Epithelial cell of esophagus (primary cell): ENCODE results near the gene GNB1L.
"Not testable (repeated sequence)": the region's sequence is repeated elsewhere in the genome, so short reads cannot be mapped to it uniquely, and the experiment has no call there.

Source experiments
- DNase-seq: peaks from one replicate; pipeline ENCODE4 v3.0.0; 2010; ENCODE audit warnings: low read depth
- H3K4me3 ChIP-seq: 2 replicates; pipeline ENCODE4 v1.5.1; 2011; ENCODE audit warnings: mild to moderate bottlenecking, low read length, control low read depth
- TF ChIP-seq, protein P1 (sequence below): IDR thresholded peaks from 2 replicates; pipeline ENCODE4 v1.5.1; 2011; ENCODE audit warnings: low read depth, mild to moderate bottlenecking, low read length, control low read depth, inconsistent platforms; ENCODE audit not compliant: insufficient read depth; ENCODE audit errors: missing control alignments

GNB1L gene

DNA sequence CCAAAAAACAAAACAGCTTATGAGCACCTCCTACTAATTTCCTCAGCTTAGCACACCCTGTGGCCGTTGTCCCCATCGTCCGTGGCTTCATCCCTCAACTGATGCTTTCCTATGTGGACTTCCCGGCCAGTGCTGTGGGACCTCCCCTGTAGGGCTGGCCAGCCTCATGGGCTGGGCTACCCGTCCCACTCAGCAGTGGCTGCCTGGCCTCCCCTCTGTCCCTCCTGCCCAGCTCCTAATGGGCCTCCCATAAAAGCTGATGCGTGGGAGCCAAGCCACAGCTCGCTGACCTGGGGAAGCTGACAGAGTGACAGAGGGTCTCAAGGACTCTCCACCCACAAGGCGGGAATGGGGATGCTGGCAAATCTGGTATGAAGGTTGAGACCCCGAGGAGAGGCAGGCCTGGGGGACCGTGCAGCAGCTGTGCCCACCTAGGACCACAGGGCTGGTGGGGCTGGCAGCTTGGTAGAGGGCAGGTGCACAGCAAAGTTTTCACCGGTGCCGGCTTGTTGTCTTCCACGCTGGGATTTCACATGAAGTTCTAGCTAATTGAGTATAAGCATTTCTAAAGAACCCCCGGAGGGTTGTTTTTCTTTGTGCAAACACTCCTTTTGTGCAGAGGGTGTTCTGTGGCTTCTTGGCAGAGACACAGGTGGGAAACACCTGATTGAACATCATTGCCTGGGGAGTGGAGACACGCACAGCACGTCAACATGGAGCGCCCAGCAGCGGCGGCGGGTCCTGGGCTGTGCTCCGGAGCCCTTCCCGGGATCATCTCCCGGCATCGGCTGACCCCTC is 70.9 kb downstream of the GNB1L start:
- TF ChIP-seq, protein P1, sequence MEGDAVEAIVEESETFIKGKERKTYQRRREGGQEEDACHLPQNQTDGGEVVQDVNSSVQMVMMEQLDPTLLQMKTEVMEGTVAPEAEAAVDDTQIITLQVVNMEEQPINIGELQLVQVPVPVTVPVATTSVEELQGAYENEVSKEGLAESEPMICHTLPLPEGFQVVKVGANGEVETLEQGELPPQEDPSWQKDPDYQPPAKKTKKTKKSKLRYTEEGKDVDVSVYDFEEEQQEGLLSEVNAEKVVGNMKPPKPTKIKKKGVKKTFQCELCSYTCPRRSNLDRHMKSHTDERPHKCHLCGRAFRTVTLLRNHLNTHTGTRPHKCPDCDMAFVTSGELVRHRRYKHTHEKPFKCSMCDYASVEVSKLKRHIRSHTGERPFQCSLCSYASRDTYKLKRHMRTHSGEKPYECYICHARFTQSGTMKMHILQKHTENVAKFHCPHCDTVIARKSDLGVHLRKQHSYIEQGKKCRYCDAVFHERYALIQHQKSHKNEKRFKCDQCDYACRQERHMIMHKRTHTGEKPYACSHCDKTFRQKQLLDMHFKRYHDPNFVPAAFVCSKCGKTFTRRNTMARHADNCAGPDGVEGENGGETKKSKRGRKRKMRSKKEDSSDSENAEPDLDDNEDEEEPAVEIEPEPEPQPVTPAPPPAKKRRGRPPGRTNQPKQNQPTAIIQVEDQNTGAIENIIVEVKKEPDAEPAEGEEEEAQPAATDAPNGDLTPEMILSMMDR, result no peak
- no peak overlapping the region for H3K4me3 ChIP-seq
- no peak for DNase-seq

DNA sequence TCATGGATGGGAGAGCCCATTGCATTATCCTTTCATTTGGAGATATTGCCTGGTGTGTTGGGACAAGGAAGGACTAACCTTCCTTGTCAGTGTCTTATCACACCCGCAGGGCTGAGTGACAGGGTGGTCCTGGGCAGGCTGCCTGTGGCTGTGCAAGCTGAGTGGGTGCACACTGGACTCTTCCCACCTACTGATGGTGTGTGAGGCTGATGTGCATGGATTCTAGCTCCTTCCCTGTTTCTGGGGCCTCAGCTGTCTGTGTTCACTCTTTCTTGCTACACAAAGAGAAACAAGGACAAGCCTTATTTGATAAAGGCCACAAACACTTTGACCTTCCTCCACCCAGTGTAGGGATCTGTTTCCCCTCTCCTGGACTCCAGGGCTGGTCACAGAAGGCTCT is 72.1 kb downstream of the GNB1L start:
- no peak overlapping the region for H3K4me3 ChIP-seq
- TF ChIP-seq, protein P1, result no peak
- no peak for DNase-seq

DNA sequence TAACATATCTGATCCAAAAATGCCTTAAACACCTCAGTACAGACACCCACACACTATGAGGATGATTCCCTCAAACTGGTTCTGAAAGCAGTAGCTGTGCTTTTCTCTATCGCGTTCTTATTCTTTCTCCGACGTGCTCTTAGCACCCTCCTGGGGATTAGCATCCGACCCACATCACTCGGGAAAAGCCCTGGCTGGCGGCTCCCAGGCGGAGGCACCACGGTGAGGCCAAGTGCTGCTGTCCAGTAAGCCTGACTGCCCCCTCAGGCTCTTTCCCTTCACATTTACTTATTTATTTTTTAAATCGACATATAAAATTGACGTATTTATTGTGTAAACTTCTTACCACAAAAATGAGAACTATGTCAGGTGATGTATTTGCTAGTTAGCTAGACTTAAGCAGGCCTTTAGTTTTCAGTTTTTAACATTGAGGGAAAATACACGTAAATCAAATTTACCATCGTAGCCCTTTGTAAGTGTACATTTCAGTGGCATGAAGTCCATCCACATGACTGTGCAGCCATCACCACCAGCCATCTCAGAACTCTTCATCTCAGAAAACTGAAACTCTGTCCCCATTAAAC is 74.9 kb downstream of the GNB1L start:
- H3K4me3 ChIP-seq, result no peak overlapping the region
- DNase-seq, result no peak
- TF ChIP-seq, protein P1, result no peak

- no peak overlapping the region for H3K4me3 ChIP-seq
- TF ChIP-seq, protein P1, result no peak
- no peak for DNase-seq
These were observed 75.7 kb downstream of the GNB1L start for GRCh38 chr22:19779011-19779421.

DNA sequence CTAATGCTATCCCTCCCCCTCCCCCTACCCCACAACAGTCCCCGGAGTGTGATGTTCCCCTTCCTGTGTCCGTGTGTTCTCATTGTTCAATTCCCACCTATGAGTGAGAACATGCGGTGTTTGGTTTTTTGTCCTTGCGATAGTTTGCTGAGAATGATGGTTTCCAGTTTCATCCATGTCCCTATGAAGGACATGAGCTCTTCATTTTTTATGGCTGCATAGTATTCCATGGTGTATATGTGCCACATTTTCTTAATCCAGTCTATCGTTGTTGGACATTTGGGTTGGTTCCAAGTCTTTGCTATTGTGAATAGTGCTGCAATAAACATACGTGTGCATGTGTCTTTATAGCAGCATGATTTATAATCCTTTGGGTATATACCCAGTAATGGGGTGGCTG is 77.5 kb downstream of the GNB1L start:
- DNase-seq, H3K4me3 ChIP-seq: not testable (repeated sequence)

DNA sequence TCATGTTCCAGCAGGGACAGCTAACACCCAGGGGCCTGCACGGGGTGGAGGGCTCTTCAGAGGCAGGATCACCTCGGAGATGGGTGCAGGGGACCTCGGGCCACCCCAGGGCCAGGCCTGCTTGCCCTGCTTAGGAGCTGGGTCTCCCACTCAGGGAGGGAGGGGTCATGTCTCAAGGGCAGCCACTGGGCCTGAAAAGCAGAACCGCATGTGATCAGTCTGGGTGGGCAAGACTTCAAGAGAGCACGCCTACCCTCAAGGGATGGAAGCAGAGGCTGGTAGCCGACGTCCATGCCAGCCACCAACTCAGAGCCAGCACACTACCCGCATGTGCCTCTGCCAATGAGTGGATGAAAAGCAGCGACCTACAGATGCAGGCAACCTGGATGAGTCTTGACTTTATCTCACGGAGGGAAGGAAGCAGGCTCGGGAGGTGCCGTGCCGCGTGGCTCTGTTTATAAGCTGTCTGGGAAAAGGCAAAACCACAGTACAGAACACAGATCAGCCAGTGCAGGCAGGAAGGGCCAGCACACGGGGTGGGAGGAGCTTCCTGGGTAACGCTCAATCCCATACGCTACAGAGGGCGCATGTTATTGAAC is 78.1 kb downstream of the GNB1L start:
- DNase-seq, result no peak
- TF ChIP-seq, protein P1, result no peak

DNA sequence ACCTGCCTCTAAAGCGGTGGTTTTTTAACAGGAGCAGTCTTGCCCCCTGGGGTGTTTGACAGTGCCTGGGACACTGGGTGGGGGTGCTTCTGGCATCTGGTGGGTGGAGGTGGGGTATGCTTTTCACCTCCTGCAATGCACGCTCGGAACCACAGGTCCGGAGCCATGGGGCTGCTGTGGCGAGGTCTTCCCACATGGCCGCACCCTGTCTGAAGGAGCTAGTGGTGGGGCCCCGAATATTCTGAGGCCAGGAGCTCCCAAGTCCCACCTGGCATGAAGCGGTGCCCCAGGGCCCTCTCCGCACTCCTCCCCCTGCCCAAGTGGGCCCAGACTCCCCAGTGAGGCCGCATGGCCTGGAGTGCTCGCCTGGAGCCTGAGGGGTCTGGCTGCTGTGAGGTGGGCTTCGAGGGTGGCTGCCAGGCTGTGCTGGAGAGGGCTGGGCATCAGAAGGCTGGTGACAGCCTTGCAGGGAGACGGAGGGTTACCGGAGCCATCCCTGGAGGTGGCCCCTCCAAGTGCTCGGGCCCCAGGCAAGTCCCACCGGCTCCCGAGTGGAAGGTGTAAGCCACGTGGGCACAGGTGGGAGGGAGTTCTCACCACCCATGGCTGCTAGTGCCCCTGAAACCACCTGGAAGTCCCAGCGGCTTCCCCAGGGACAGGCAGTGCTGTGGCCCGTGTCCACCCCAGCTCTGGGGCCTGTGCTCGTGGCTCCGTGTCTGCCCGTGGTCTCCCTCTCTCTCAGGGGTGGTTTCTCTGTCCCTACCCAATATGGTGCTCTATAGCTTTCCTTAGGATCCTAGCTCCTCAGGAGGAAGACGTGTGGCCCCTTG is 79.0 kb downstream of the GNB1L start:
- H3K4me3 ChIP-seq, result no peak overlapping the region
- no peak for DNase-seq
- TF ChIP-seq, protein P1, result no peak

More for the DNA sequence above, 78.1 kb downstream of the GNB1L start:
- H3K4me3 ChIP-seq, result no peak overlapping the region
